SU-DHL-6 (cell line): Measurements from ENCODE around the gene MME.

Experiments
- H2AFZ ChIP-seq: fragments of 200-600 bp; sonication (generic); 2 replicates; pipeline ENCODE4 v1.6.1; 2014; ENCODE audit warnings: low read depth, mild to moderate bottlenecking, moderate library complexity, mixed read lengths, antibody characterized with exemption, low read length; ENCODE audit not compliant: severe bottlenecking
- H3F3A ChIP-seq: fragments of 200-600 bp; shearing (Covaris generic); 2 replicates; pipeline ENCODE4 v1.6.0; 2016; ENCODE audit warnings: antibody characterized with exemption, mild to moderate bottlenecking; ENCODE audit not compliant: insufficient read depth
- H3K27ac ChIP-seq: fragments of 200-600 bp; sonication (generic); 2 replicates; pipeline ENCODE4 v1.5.1; 2016; ENCODE audit warnings: low read depth, mild to moderate bottlenecking, low read length, moderate library complexity, mixed read lengths
- H3K27me3 ChIP-seq: fragments of 200-600 bp; sonication (generic), shearing (Covaris generic); 2 replicates; pipeline ENCODE4 v1.6.0; 2014; ENCODE audit warnings: mild to moderate bottlenecking, low read length
- H3K36me3 ChIP-seq: fragments of 200-600 bp; sonication (generic); 2 replicates; pipeline ENCODE4 v1.6.1; 2014; ENCODE audit warnings: mild to moderate bottlenecking, low read length, mixed read lengths
- H3K4me2 ChIP-seq: fragments of 300-600, 200-600 bp; shearing (Covaris generic), sonication (generic); 2 replicates; pipeline ENCODE4 v1.6.0; 2014; ENCODE audit warnings: low read length, low read depth, mild to moderate bottlenecking; ENCODE audit not compliant: poor library complexity, severe bottlenecking
- H3K4me3 ChIP-seq: fragments of 200-600 bp; sonication (generic); 2 replicates; pipeline ENCODE4 v1.5.1; 2014; ENCODE audit warnings: antibody characterized with exemption, low read length, mild to moderate bottlenecking, mixed read lengths; ENCODE audit not compliant: insufficient read depth, poor library complexity, severe bottlenecking
- H3K79me2 ChIP-seq: fragments of 200-600 bp; sonication (generic); 2 replicates; pipeline ENCODE4 v1.6.1; 2014; ENCODE audit warnings: mild to moderate bottlenecking, low read length, moderate library complexity; ENCODE audit not compliant: insufficient read depth
- H3K9ac ChIP-seq: fragments of 200-600 bp; sonication (generic); 2 replicates; pipeline ENCODE4 v1.7.0; 2014; ENCODE audit warnings: mild to moderate bottlenecking, low read length
- H3K9me2 ChIP-seq: fragments of 200-600 bp; sonication (generic); replicated peaks from 2 replicates; pipeline ENCODE4 v1.6.1; 2014; ENCODE audit warnings: low read length; ENCODE audit not compliant: insufficient read depth
- H3K9me3 ChIP-seq: fragments of 200-600 bp; sonication (generic); 2 replicates; pipeline ENCODE4 v1.6.1; 2014; ENCODE audit warnings: low read length, mixed read lengths; ENCODE audit not compliant: insufficient read depth
- H4K20me1 ChIP-seq: fragments of 200-600 bp; sonication (generic); 2 replicates; pipeline ENCODE4 v1.6.1; 2014; ENCODE audit warnings: low read depth, mild to moderate bottlenecking, antibody characterized with exemption, low read length, moderate library complexity, mixed read lengths
- EZH2phosphoT487 ChIP-seq: fragments of 200-600 bp; sonication (generic), shearing (Covaris generic); conservative IDR thresholded peaks from 2 replicates; pipeline ENCODE4 v1.6.1; 2018; ENCODE audit warnings: mild to moderate bottlenecking, antibody characterized with exemption, low read length, moderate library complexity, mixed read lengths
- TF ChIP-seq, protein P1 (sequence below): fragments of 200-600 bp; sonication (generic); IDR thresholded peaks from one replicate; pipeline ENCODE4 v1.5.1; 2017; ENCODE audit warnings: antibody characterized with exemption, mild to moderate bottlenecking, low read length, moderate library complexity; ENCODE audit not compliant: insufficient read depth, poor library complexity, severe bottlenecking

MME gene

DNA sequence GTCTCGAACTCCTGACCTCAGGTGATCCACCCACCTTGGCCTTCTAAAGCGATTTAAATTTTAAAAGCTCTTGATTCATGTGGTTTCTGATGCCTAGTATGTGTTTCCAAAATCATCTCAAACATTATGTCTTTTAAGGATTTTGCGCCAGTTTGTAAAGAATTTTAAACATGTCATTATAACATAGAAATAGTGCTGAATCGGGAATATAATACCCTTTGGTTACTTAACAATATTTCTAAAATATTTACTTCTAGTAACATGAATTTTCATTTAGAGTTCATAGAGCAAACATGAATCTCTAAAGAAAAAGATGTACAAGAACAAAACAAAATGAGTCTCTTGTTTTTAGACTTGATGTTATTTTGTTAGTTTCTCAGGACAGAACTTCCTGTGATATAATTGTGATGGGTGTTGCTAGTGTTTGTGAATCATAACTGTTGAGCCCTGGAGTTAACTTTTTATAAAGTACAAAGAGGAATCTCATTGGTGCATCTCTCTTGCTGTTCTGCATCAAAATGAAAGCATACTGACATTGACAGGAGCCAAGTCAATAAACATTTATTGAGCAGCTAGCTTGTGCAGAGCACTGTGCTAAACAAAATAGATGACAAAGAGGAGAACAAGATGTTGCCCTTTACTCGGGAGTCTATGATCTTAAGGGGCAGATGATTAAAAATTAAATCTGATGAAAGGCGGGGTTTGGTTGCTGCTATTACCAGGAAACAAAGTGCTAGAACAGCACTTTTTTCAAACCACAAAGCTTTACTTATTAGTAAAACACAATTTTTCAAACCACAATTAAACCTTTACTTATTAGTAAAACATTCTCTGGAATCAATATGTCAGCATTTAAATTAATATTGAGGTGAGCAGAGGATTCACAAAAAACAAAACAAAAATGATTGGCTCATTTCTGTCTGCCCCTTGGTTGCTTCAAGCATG is 73.4 kb downstream of the MME start:
- H3K4me2 ChIP-seq: no peak overlapping the region
- H3K9me3 ChIP-seq: no peaks in the 10 kb centered on the region
- no peaks in the 10 kb centered on the region for H3F3A ChIP-seq
- no peaks in the 10 kb centered on the region for H3K79me2 ChIP-seq
- no peaks in the 10 kb centered on the region for H3K27me3 ChIP-seq
- no peaks in the 10 kb centered on the region for H4K20me1 ChIP-seq
- H3K27ac ChIP-seq: no peak overlapping the region
- H3K4me3 ChIP-seq: no peak overlapping the region
- peaks cover 45% of the 10 kb centered on the region for H3K36me3 ChIP-seq
- TF ChIP-seq, protein P1, sequence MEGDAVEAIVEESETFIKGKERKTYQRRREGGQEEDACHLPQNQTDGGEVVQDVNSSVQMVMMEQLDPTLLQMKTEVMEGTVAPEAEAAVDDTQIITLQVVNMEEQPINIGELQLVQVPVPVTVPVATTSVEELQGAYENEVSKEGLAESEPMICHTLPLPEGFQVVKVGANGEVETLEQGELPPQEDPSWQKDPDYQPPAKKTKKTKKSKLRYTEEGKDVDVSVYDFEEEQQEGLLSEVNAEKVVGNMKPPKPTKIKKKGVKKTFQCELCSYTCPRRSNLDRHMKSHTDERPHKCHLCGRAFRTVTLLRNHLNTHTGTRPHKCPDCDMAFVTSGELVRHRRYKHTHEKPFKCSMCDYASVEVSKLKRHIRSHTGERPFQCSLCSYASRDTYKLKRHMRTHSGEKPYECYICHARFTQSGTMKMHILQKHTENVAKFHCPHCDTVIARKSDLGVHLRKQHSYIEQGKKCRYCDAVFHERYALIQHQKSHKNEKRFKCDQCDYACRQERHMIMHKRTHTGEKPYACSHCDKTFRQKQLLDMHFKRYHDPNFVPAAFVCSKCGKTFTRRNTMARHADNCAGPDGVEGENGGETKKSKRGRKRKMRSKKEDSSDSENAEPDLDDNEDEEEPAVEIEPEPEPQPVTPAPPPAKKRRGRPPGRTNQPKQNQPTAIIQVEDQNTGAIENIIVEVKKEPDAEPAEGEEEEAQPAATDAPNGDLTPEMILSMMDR: no peak
- no peak for TF ChIP-seq EZH2phosphoT487
- no peak overlapping the region for H3K9ac ChIP-seq
- no peaks in the 10 kb centered on the region for H3K9me2 ChIP-seq
- H2AFZ ChIP-seq: no peak overlapping the region

DNA sequence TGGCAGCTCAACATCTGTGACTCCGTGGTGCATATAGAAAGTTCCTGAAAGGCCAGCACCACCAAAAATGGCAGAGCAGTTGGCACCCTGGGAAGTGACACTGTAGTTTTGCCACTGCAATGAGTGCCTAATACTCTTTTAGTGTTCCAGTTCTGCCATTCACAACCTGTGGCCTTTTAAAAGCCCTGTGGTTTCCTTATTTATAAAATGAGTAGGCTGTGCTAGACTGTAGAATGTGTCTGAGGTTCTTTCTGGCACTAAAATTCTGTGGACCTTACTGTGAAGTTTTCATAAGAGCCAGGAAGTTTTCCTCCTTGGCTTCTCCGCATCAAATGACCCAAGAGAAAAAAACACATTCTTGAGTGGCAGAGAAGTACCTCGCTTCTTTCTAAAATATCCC is 74.1 kb downstream of the MME start:
- no peaks in the 10 kb centered on the region for H3F3A ChIP-seq
- H3K36me3 ChIP-seq: peaks cover 39% of the 10 kb centered on the region
- H3K9me2 ChIP-seq: no peaks in the 10 kb centered on the region
- H2AFZ ChIP-seq: no peak overlapping the region
- H3K27me3 ChIP-seq: no peaks in the 10 kb centered on the region
- no peaks in the 10 kb centered on the region for H4K20me1 ChIP-seq
- H3K4me2 ChIP-seq: no peak overlapping the region
- TF ChIP-seq EZH2phosphoT487: no peak
- TF ChIP-seq, protein P1: no peak
- no peaks in the 10 kb centered on the region for H3K9me3 ChIP-seq
- no peak overlapping the region for H3K27ac ChIP-seq
- no peaks in the 10 kb centered on the region for H3K79me2 ChIP-seq
- no peak overlapping the region for H3K4me3 ChIP-seq
- no peak overlapping the region for H3K9ac ChIP-seq

DNA sequence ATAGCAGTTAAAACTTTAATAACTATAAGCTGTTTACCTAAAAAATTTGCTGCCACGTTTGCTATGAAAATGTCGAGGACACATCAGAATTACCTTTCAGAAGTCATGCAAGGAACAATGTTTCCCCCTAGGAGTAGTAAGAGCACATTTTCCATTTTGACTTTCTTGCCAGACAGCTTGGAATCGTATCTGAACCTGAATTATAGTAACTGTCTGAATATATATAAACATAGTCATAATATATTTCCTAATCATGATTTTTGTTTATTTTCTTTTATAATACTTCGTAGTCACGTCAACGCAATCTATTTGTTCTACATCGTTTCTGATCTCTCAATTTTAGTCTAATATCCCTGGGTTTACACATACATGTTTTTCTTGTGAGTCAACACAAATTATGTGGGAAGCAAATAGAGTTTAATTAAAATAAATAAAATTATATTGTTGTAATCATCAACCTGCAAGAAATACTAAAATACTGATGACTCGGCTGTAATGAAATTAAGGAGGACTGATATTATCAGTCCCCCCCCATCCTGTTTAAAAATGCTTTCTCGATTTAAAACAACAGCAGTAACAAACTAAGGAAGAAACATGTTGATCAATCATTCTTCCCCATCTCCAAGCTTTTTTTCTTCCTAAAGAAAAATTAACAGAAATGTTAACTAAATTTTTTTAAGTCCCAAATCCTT is 78.4 kb downstream of the MME start:
- Histone ChIP-seq H4K20me1 (no peaks in the 10 kb centered on the region), H3K79me2 (no peaks in the 10 kb centered on the region), H2AFZ (no peak overlapping the region), H3K9me3 (no peaks in the 10 kb centered on the region), H3K9ac (no peak overlapping the region), H3K4me2 (no peak overlapping the region), H3F3A (no peaks in the 10 kb centered on the region), H3K27ac (no peak overlapping the region), H3K4me3 (no peak overlapping the region), H3K27me3 (no peaks in the 10 kb centered on the region), H3K36me3 (peaks cover 23% of the 10 kb centered on the region), H3K9me2 (no peaks in the 10 kb centered on the region)
- no peak for TF ChIP-seq EZH2phosphoT487
- TF ChIP-seq, protein P1: no peak
